Mucosa of descending colon (tissue), 3 donors: ENCODE results near the gene FARP1. TPM values are rescaled to one million over a fixed set of nuclear protein-coding genes. Genes with fewer than 3 reads are reported as not detected.

ENCODE experiments used
- ATAC-seq: fragments of 200-7000 bp; cut with Tn5 transposase; one replicate; pipeline ENCODE4 v1.9.1; 2020; ENCODE audit warnings: mild to moderate bottlenecking, moderate library complexity
- DNase-seq, 3 donors: peaks; one replicate each; pipeline ENCODE4 v3.0.0-alpha.2; 2020
- H3K36me3 ChIP-seq: fragments of 200-600 bp; one replicate; pipeline ENCODE4 v1.8.0; 2021; ENCODE audit warnings: low read depth, mild to moderate bottlenecking
- H3K4me1 ChIP-seq: fragments of 200-600 bp; one replicate; pipeline ENCODE4 v1.8.0; 2021; ENCODE audit warnings: low read depth, mild to moderate bottlenecking
- H3K4me3 ChIP-seq: fragments of 200-600 bp; one replicate; pipeline ENCODE4 v1.8.0; 2021; ENCODE audit warnings: mild to moderate bottlenecking
- H3K9me3 ChIP-seq: fragments of 200-600 bp; one replicate; pipeline ENCODE4 v1.8.0; 2021; ENCODE audit warnings: mild to moderate bottlenecking
- CTCF ChIP-seq: fragments of 200-600 bp; IDR thresholded peaks from one replicate; pipeline ENCODE4 v1.8.0; 2022; ENCODE audit warnings: antibody characterized with exemption, mild to moderate bottlenecking
- intact Hi-C, 2 donors: fragments of 100-400 bp; cut with DNase I in 1 of 2; cut with micrococcal nuclease in 1 of 2; formaldehyde crosslinking; loops; one replicate each; pipeline versions ENCODE4 v1.11.0 to v1.11.1; 2022; cut with DNase I, micrococcal nuclease
- total RNA-seq, 3 donors: library from RNA; stranded (reverse); fragmentation: NEBNext Ultra II Directional in 2 of 3; extraction: Animal tissue kit (Norgen Biotek cat#: 25700) in 2 of 3; gene quantifications; one replicate each; pipeline versions ENCODE4 v1.2.1 to v1.2.4, GENCODE V29; 2021 to 2023
- donor health status: DM: no; HTN: no; CAD: no; lungs with moderate emphysema.
- donor health status: DM: no; HTN: no; CAD: no.
- donor health status: DM: no; HTN: yes; CAD: no.

Gene FARP1
- total RNA-seq, 3 donors from 2014 or later = 44.4 to 111 (median 53.6) TPM

- Histone ChIP-seq H3K36me3 (no peaks in the 10 kb centered on the region), H3K4me1 (no peaks in the 10 kb centered on the region), H3K9me3 (no peaks in the 10 kb centered on the region), H3K4me3 (no peak overlapping the region)
- no peak for TF ChIP-seq CTCF
- intact Hi-C loops = no loop called here
- DNase-seq (no peak), ATAC-seq (no peak)
Measured at GRCh38 chr13:98220271-98220791, 77.4 kb downstream of the FARP1 start.

GRCh38 chr13:98221234-98221633, 78.3 kb downstream of the FARP1 start:
- TF ChIP-seq CTCF = no peak
- Histone ChIP-seq H3K4me1 (no peaks in the 10 kb centered on the region), H3K4me3 (no peak overlapping the region), H3K9me3 (no peaks in the 10 kb centered on the region), H3K36me3 (no peaks in the 10 kb centered on the region)
- ATAC-seq (no peak), DNase-seq (no peak)
- intact Hi-C loops = no loop called here

- no peaks in the 10 kb centered on the region for H3K4me1 ChIP-seq
- ATAC-seq (peak; percentile 87), DNase-seq (peak in 1 of 3 donors; percentile 17)
- intact Hi-C loops = no loop called here
- H3K36me3 ChIP-seq = no peaks in the 10 kb centered on the region
- H3K4me3 ChIP-seq = no peak overlapping the region
- TF ChIP-seq CTCF = no peak
- no peaks in the 10 kb centered on the region for H3K9me3 ChIP-seq
Measured at GRCh38 chr13:98222081-98222554, 79.2 kb downstream of the FARP1 start.

- Histone ChIP-seq H3K4me1 (no peaks in the 10 kb centered on the region), H3K4me3 (no peak overlapping the region), H3K36me3 (no peaks in the 10 kb centered on the region), H3K9me3 (no peaks in the 10 kb centered on the region)
- peak; percentile 24 for ATAC-seq
- DNase-seq = no peak
- TF ChIP-seq CTCF = no peak
- intact Hi-C loops = no loop called here
Measured at GRCh38 chr13:98222816-98223215, 79.9 kb downstream of the FARP1 start.

- intact Hi-C loops = no loop called here
- DNase-seq (no peak), ATAC-seq (peak; percentile 32)
- no peaks in the 10 kb centered on the region for H3K36me3 ChIP-seq
- no peak overlapping the region for H3K4me3 ChIP-seq
- no peak for TF ChIP-seq CTCF
- H3K4me1 ChIP-seq = no peaks in the 10 kb centered on the region
- H3K9me3 ChIP-seq = no peaks in the 10 kb centered on the region
Measured at GRCh38 chr13:98223741-98224140, 80.8 kb downstream of the FARP1 start.

GRCh38 chr13:98224557-98224956, 81.7 kb downstream of the FARP1 start:
- no peaks in the 10 kb centered on the region for H3K4me1 ChIP-seq
- H3K4me3 ChIP-seq = no peak overlapping the region
- TF ChIP-seq CTCF = no peak
- DNase-seq (no peak), ATAC-seq (no peak)
- H3K9me3 ChIP-seq = no peaks in the 10 kb centered on the region
- H3K36me3 ChIP-seq = no peaks in the 10 kb centered on the region
- intact Hi-C loops = no loop called here
